Measurements from ENCODE around the gene MYH6.
"Not testable (repeated sequence)": the region's sequence is repeated elsewhere in the genome, so short reads cannot be mapped to it uniquely, and the experiment has no call there.

Gene MYH6

DNA sequence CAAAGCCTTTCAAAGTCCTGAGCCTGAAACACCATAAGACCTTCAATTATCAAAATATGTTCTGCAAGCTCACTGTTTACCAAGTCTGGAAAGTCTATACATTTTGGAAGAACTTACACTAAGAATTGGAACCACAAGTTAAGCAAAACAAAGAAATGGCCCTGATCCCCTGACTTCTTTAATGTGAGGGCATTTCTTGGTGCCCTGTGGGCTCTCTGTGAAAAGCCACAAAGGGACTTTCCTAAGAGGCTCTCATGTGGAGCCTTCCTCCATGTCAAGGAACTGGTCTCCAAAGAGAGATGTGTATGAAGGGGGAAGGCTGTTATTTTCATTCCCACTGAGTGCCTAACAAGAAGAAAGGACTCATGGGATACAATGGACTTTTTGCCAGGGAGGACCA is 13.5 kb upstream of the MYH6 start:
- TF ChIP-seq, protein P1, sequence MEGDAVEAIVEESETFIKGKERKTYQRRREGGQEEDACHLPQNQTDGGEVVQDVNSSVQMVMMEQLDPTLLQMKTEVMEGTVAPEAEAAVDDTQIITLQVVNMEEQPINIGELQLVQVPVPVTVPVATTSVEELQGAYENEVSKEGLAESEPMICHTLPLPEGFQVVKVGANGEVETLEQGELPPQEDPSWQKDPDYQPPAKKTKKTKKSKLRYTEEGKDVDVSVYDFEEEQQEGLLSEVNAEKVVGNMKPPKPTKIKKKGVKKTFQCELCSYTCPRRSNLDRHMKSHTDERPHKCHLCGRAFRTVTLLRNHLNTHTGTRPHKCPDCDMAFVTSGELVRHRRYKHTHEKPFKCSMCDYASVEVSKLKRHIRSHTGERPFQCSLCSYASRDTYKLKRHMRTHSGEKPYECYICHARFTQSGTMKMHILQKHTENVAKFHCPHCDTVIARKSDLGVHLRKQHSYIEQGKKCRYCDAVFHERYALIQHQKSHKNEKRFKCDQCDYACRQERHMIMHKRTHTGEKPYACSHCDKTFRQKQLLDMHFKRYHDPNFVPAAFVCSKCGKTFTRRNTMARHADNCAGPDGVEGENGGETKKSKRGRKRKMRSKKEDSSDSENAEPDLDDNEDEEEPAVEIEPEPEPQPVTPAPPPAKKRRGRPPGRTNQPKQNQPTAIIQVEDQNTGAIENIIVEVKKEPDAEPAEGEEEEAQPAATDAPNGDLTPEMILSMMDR (conservative IDR thresholded peaks at IDR 0.05; ENCODE audit: low read depth, low read length): no peak
- H3K4me3 ChIP-seq (ENCODE audit: low read length): no peak overlapping the region
- no peak for DNase-seq (ENCODE audit: low read depth)

DNA sequence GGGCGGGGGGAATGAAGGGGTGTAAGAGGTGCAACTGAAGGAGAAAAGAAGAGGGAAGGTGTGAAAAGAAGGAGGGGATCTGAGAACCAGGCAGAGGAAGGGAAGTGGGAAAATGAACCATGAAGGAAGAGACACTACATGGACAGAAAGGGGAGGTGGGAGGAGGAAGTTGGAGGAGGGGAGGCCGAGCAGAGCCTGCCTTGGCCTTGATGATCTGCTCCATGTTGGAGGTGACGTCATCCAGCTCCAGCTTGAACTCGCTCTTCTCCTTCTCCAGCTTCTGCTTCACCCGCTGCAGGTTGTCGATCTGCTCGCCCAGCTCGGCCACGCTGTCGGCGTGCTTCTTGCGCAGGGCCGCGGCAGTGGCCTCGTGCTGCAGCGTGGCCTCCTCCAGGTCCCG is 11.6 kb upstream of the MYH6 start:
- not testable (repeated sequence) for DNase-seq (ENCODE audit: low read depth); H3K4me3 ChIP-seq (ENCODE audit: low read length)

DNA sequence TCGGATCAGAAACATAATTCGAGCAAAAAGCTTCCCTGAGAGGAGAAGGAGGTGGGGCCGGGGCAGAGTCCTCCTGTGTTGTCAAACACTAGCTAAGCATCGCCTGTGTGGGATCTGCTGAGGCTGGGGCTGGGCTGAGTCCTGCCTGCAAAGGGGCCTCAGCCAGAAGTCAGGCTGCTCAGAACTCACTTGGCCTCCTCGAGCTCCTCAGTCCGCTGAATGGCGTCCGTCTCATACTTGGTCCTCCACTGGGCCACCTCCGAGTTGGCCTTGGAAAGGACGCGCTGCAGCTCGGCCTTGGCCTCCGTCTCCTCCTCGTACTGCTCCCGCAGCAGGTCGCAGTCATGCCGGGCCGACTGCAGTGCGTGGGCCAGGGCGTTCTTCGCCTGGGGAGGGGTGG is 9.9 kb upstream of the MYH6 start:
- TF ChIP-seq, protein P1 (conservative IDR thresholded peaks at IDR 0.05; ENCODE audit: low read depth, low read length): no peak
- DNase-seq (ENCODE audit: low read depth): no peak
- no peak overlapping the region for H3K4me3 ChIP-seq (ENCODE audit: low read length)

DNA sequence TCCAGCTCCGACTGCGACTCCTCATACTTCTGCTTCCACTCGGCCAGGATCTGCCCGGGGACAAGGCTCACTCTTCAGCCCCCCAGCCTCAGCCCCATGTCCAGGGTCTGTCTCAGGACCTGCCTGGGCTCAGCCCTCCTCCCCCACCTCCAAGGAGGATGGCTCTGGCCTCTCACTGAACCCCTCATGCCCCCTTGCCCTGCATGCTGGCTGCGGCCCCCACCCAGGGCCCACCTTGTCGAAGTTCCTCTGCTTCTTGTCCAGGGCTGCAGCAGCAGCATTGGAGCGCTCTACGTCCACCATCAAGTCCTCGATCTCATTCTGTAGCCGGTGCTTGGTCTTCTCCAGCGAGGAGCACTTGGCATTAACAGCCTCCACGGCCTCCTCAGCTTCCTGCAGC is 9.2 kb upstream of the MYH6 start:
- H3K4me3 ChIP-seq (ENCODE audit: low read length); DNase-seq (ENCODE audit: low read depth): not testable (repeated sequence)

DNA sequence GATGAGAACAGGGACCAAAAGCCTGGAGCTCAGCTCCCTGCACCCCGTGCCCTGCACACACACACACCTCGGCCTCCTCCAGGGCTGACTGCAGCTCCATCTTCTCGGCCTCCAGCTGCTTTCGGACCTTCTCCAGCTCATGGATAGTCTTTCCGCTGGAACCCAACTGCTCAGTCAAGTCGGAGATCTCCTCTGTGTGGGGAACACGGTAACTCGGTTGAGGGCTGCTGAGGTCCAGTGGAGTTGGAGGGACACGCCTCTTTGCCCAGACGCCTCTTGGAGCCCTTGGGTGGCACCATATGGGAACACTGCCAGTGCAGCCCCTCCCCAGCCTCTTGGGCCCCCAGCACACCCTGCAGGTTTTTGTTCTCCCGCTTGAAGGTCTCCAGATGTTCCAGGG is 8.7 kb upstream of the MYH6 start:
- H3K4me3 ChIP-seq (ENCODE audit: low read length): no peak overlapping the region
- TF ChIP-seq, protein P1 (conservative IDR thresholded peaks at IDR 0.05; ENCODE audit: low read depth, low read length): no peak
- DNase-seq (ENCODE audit: low read depth): no peak

DNA sequence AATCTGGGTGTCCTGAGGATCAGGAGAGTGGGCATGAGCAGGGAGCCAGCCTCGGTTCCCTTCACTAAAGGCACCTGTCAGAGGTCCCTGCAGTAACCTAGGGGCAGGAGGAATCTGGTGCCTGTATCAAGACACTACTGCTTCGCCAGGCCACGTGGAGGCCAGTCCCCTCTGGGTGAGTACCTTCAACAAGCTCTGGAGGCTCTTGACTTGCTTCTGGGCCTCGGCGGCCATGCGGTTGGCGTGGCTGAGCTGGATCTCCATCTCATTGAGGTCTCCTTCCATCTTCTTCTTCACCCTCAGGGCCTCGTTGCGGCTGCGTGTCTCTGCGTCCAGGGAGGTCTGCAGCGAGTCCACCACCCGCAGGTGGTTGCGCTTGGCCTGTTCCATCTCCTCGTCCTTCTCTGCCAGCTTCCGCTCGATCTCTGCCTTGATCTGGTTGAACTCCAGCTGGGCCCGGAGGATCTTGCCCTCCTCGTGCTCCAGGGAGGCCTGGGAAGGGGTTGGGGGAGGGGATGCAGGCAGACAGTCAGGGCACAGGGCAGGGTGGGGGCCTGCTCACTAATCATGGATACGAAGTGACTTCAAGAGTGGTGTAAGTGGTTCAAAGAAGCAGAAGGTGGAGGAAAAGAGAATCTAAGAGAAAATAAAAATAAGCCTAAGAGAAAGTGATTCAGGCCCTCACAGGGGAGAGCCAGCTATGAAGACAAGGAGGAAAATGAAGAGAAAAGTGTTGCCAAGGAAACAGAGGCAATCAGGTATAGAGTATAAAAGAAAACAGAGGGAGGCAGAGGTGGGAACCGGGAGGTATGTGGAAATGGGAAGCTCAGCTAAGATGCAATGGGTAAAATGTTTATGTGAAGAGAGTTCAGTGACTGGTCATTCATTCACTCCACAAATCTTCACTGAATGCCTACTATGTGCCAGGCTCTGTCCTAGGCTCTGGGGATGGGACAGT is 8.0 kb upstream of the MYH6 start:
- no peak for DNase-seq (ENCODE audit: low read depth)
- no peak overlapping the region for H3K4me3 ChIP-seq (ENCODE audit: low read length)
- TF ChIP-seq, protein P1 (conservative IDR thresholded peaks at IDR 0.05; ENCODE audit: low read depth, low read length): no peak

DNA sequence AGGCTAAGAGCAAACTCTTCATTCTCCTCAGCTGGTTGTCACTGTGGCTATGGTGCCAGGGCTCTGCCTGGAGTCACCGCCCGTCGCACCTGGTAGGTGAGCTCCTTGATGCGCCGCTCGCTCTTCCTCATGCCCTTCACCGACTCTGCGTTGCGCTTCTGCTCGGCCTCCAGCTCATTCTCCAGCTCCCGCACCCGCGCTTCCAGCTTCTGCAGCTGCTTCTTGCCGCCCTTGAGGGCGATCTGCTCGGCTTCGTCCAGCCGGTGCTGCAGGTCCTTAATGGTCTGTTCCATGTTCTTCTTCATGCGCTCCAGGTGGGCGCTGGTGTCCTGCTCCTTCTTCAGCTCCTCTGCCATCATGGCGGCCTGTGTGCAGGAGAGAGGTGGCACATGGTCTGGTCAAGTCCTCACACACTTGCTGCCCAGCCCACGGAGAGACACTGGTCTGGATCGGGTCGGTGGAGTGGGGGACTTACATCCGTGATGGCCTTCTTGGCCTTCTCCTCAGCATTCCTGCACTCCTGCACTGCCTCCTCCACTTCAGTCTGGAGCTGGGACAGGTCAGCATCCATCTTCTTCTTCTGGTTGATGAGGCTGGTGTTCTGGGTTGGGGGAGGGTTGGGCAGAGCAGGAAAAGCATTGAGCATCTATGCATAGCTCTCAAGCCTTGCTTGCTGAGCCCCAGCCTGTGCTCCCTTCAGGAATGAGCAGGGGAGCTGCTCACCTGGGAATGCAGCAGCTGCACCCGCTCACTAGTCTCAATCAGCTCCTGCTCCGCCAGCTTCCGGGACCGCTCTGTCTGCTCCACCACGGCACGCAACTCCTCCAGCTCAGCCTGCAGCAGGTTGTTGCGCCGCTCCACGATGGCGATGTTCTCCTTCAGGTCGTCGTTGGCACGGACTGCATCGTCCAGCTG is 7.1 kb upstream of the MYH6 start:
- DNase-seq (ENCODE audit: low read depth): no peak

More for the DNA sequence above, 7.1 kb upstream of the MYH6 start:
- no peak overlapping the region for H3K4me3 ChIP-seq (ENCODE audit: low read length)
- TF ChIP-seq, protein P1 (conservative IDR thresholded peaks at IDR 0.05; ENCODE audit: low read depth, low read length): no peak

Data from retinal pigment epithelial cell (primary cell).